ENCODE results near the gene G6PC3.

GRCh38 chr17:44022246-44022645, 48.3 kb upstream of the G6PC3 start:
- TF ChIP-seq, protein P1, sequence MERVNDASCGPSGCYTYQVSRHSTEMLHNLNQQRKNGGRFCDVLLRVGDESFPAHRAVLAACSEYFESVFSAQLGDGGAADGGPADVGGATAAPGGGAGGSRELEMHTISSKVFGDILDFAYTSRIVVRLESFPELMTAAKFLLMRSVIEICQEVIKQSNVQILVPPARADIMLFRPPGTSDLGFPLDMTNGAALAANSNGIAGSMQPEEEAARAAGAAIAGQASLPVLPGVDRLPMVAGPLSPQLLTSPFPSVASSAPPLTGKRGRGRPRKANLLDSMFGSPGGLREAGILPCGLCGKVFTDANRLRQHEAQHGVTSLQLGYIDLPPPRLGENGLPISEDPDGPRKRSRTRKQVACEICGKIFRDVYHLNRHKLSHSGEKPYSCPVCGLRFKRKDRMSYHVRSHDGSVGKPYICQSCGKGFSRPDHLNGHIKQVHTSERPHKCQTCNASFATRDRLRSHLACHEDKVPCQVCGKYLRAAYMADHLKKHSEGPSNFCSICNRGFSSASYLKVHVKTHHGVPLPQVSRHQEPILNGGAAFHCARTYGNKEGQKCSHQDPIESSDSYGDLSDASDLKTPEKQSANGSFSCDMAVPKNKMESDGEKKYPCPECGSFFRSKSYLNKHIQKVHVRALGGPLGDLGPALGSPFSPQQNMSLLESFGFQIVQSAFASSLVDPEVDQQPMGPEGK (CRISPR knock-in tag; IDR thresholded peaks at IDR 0.05; ENCODE audit: borderline replicate concordance): no peak
- no peak for TF ChIP-seq TOX (CRISPR knock-in tag; IDR thresholded peaks at IDR 0.05; ENCODE audit: borderline replicate concordance)
- TF ChIP-seq SNAI2 (CRISPR knock-in tag; IDR thresholded peaks at IDR 0.05): no peak
- TF ChIP-seq ZFP30 (CRISPR knock-in tag; IDR thresholded peaks at IDR 0.05): no peak
- TF ChIP-seq CREB5 (CRISPR knock-in tag; IDR thresholded peaks at IDR 0.05; ENCODE audit: low read depth): no peak
- no peak for TF ChIP-seq PPARA (CRISPR knock-in tag; IDR thresholded peaks at IDR 0.05; ENCODE audit: borderline replicate concordance)
- no peak for TF ChIP-seq RARB (CRISPR knock-in tag; IDR thresholded peaks at IDR 0.05)
- TF ChIP-seq OSR1 (CRISPR knock-in tag; IDR thresholded peaks at IDR 0.05): no peak
- TF ChIP-seq ARNTL (CRISPR knock-in tag; IDR thresholded peaks at IDR 0.05; ENCODE audit: borderline replicate concordance, low read depth): no peak
- no peak for TF ChIP-seq ZNF8 (CRISPR knock-in tag; IDR thresholded peaks at IDR 0.05)

All from SK-N-SH treated with all-trans-retinoic acid at 6 μM for 48 hours (cell line).